ENCODE data around the gene HBQ1. TPM values are rescaled to one million over a fixed set of nuclear protein-coding genes. Genes with fewer than 3 reads are reported as not detected.

Gene HBQ1
- total RNA-seq, 1 donor from 2014 or later = not detected

- FAIRE-seq (peak; percentile 36), DNase-seq (ENCODE audit: low read depth) (peak; percentile 24)
- Histone ChIP-seq H3K27me3 (ENCODE audit: control insufficient read depth, insufficient read depth, low read length) (peaks cover 13% of the 10 kb centered on the region), H3K36me3 (ENCODE audit: control insufficient read depth, insufficient read depth, low read length) (peaks cover 4% of the 10 kb centered on the region), H3K4me3 (ENCODE audit: low read depth, low read length) (no peak overlapping the region)
- peak; percentile 97 for TF ChIP-seq CTCF (IDR thresholded peaks at IDR 0.05; ENCODE audit: insufficient read depth, low read length, severe bottlenecking)
Measured at GRCh38 chr16:181565-182021, 1.3 kb downstream of the HBQ1 start.

GRCh38 chr16:183005-183404, 2.7 kb downstream of the HBQ1 start:
- no peak for TF ChIP-seq CTCF (IDR thresholded peaks at IDR 0.05; ENCODE audit: insufficient read depth, low read length, severe bottlenecking)
- peaks cover 7% of the 10 kb centered on the region for H3K36me3 ChIP-seq (ENCODE audit: control insufficient read depth, insufficient read depth, low read length)
- no peak for FAIRE-seq
- H3K4me3 ChIP-seq (ENCODE audit: low read depth, low read length) = no peak overlapping the region
- peaks cover 4% of the 10 kb centered on the region for H3K27me3 ChIP-seq (ENCODE audit: control insufficient read depth, insufficient read depth, low read length)
- DNase-seq (ENCODE audit: low read depth) = no peak

GRCh38 chr16:185213-185612, 5.0 kb downstream of the HBQ1 start:
- H3K36me3 ChIP-seq (ENCODE audit: control insufficient read depth, insufficient read depth, low read length) = peaks cover 16% of the 10 kb centered on the region
- FAIRE-seq (no peak), DNase-seq (ENCODE audit: low read depth) (no peak)
- TF ChIP-seq CTCF (IDR thresholded peaks at IDR 0.05; ENCODE audit: insufficient read depth, low read length, severe bottlenecking) = no peak
- H3K4me3 ChIP-seq (ENCODE audit: low read depth, low read length) = no peak overlapping the region
- no peaks in the 10 kb centered on the region for H3K27me3 ChIP-seq (ENCODE audit: control insufficient read depth, insufficient read depth, low read length)

GRCh38 chr16:185691-186090, 5.4 kb downstream of the HBQ1 start:
- DNase-seq (ENCODE audit: low read depth) (no peak), FAIRE-seq (no peak)
- Histone ChIP-seq H3K4me3 (ENCODE audit: low read depth, low read length) (no peak overlapping the region), H3K36me3 (ENCODE audit: control insufficient read depth, insufficient read depth, low read length) (peaks cover 16% of the 10 kb centered on the region), H3K27me3 (ENCODE audit: control insufficient read depth, insufficient read depth, low read length) (no peaks in the 10 kb centered on the region)
- no peak for TF ChIP-seq CTCF (IDR thresholded peaks at IDR 0.05; ENCODE audit: insufficient read depth, low read length, severe bottlenecking)

- no peak for FAIRE-seq
- peaks cover 25% of the 10 kb centered on the region for H3K36me3 ChIP-seq (ENCODE audit: control insufficient read depth, insufficient read depth, low read length)
- no peak for TF ChIP-seq CTCF (IDR thresholded peaks at IDR 0.05; ENCODE audit: insufficient read depth, low read length, severe bottlenecking)
Measured at GRCh38 chr16:187330-187729, 7.1 kb downstream of the HBQ1 start.

GRCh38 chr16:188674-189073, 8.4 kb downstream of the HBQ1 start:
- FAIRE-seq (no peak), DNase-seq (ENCODE audit: low read depth) (no peak)
- no peaks in the 10 kb centered on the region for H3K27me3 ChIP-seq (ENCODE audit: control insufficient read depth, insufficient read depth, low read length)
- peak; percentile 12 for TF ChIP-seq CTCF (IDR thresholded peaks at IDR 0.05; ENCODE audit: insufficient read depth, low read length, severe bottlenecking)
- H3K4me3 ChIP-seq (ENCODE audit: low read depth, low read length) = no peak overlapping the region
- peaks cover 29% of the 10 kb centered on the region for H3K36me3 ChIP-seq (ENCODE audit: control insufficient read depth, insufficient read depth, low read length)

More at GRCh38 chr16:187330-187729, 7.1 kb downstream of the HBQ1 start:
- DNase-seq (ENCODE audit: low read depth) = no peak
- Histone ChIP-seq H3K27me3 (ENCODE audit: control insufficient read depth, insufficient read depth, low read length) (no peaks in the 10 kb centered on the region), H3K4me3 (ENCODE audit: low read depth, low read length) (no peak overlapping the region)

Data from bronchial epithelial cell (primary cell).